ENCODE results near the gene ACTR1B.
"Not testable (repeated sequence)": the region's sequence is repeated elsewhere in the genome, so short reads cannot be mapped to it uniquely, and the experiment has no call there.

The ACTR1B gene

DNA sequence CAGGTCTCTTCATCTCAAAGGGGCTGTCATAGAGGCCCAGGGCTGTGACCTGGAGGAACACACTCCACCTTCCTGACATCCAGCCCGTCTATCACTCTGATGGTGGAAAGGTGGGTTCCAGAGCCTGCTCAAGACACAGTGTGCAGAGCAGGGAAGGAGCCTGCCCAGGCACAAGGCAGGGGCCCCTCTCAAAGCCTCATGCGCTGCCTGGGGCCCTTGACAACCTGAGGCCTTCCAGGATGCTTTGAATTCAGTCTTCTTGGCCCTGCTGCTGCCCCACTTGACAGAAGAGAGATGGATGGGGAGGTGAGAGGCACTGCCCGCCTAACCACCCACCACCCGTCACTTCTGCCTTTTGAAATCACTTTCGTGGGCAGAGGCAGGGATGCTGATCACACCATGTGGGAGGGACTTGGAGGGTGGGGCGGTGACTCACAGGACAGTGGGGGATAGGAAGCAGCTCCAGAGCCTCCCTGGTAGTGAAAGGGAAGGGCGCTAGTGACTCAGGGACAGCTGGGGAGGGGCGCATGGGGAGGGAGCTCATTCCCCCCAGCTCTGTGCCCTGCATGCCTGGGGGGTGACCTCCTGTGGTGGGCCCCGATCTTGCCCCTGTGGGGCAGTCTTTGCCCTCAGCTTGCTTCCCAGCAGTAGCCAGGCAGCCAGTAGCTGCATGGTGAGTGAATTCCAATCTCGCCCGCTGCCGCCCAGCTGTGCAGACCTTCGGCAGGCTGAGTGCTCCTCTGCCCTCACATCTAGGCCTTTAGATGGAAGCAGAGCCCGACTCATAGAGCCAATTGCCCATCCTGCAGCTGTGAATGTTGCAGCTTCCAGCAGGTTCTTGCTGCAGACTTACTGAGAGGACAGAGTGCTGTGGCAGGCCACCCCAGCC lies 44.7 kb downstream of the ACTR1B start:
- not testable (repeated sequence) for H3K27ac ChIP-seq

DNA sequence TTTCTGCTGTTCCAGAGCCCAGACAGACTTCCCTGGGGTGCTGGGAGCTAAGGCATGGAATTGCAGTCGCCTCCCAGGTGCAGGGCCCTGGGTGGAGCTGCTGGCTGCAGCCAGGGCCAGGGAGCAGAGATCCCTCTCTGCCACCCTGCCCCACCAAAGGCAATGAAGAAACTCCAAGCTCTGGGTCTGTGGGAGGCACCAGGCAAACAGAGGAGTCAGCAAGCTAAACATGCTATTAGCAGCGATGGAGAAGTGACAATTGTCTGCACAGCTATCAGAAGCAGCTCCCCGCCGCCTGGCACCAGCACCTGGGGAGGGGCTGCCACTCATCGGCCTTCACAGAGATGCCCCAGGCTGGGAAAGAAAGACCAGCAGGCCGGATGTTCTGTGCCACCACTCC lies 45.9 kb downstream of the ACTR1B start:
- TF ChIP-seq, protein P1, sequence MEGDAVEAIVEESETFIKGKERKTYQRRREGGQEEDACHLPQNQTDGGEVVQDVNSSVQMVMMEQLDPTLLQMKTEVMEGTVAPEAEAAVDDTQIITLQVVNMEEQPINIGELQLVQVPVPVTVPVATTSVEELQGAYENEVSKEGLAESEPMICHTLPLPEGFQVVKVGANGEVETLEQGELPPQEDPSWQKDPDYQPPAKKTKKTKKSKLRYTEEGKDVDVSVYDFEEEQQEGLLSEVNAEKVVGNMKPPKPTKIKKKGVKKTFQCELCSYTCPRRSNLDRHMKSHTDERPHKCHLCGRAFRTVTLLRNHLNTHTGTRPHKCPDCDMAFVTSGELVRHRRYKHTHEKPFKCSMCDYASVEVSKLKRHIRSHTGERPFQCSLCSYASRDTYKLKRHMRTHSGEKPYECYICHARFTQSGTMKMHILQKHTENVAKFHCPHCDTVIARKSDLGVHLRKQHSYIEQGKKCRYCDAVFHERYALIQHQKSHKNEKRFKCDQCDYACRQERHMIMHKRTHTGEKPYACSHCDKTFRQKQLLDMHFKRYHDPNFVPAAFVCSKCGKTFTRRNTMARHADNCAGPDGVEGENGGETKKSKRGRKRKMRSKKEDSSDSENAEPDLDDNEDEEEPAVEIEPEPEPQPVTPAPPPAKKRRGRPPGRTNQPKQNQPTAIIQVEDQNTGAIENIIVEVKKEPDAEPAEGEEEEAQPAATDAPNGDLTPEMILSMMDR (conservative IDR thresholded peaks at IDR 0.05) = no peak
- TF ChIP-seq ZFX (IDR thresholded peaks at IDR 0.05) = no peak
- H3K27ac ChIP-seq = no peak overlapping the region

DNA sequence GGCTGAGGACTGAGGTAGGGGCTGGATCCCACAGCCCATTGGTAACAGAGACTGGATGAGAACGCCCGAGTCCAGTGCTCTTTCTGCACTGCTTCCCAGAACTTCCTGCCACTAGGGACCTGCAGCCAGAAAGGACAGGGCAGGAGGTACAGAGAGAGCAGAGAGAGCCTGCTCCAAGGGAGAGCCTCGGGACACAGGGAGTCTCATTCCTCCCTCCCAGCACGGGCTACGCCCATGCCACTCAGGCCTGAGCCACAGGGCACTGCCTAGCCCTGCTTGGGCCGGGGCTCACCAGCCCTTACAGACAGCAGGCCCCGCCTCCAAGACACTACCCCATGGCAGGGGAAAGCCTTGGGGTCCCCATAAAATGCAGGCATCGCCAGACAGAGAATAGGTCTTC lies 48.1 kb downstream of the ACTR1B start:
- not testable (repeated sequence) for H3K27ac ChIP-seq

DNA sequence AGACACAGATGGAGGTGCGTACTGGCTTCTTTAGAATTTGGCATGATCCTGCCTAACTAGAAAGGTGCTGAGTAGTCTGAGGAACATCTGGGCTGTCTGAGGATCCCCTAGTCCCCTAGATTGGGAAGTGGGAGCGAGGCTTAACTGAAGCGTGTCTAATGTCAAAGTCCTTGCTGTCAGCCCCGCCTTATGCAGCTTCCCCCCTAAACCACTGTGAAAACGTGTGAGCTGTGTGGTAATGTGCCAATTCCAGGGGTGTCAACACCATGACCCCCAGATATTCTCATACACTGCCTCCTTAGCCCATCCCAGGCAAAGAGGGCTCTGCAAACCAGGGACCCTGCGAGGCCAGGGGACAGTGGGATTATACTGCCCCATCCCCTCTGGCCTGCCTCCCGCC lies 51.9 kb downstream of the ACTR1B start:
- H3K27ac ChIP-seq = not testable (repeated sequence)

DNA sequence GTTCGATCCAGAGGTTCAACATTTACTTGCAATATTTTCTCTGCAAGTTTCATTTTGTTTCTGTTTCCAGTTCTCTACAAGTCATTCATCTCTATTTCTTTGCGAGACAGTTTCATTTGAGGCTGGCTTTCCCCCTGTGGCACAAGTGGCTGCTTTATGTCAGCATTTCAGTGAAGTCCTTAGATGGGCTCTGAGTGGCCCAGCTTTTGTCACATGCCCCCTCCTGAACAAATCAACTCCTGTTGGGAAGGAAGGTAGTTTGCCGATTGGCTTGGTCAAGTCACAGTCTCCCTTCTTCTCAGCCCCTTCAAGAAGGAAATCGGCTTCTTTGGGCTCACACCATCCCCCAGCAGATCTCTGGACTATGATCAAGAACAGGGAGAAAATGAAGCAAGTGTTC lies 55.1 kb downstream of the ACTR1B start:
- H3K27ac ChIP-seq = not testable (repeated sequence)

All from C4-2B (cell line).